Calu3 (cell line): Measurements from ENCODE around the gene CDK14. TPM values are rescaled to one million over a fixed set of nuclear protein-coding genes. Genes with fewer than 3 reads are reported as not detected.
A peak's percentile ranks its signal among the peaks of the same experiment; 100 is the strongest.

Experiments used
- BruUV-seq: library from RNA; stranded (reverse); fragments of 400-500 nt; replicated peaks from 2 replicates; lab custom pipeline; 2021; lab: Mats Ljungman, UMichigan
- CTCF ChIA-PET: fragments of 300-600 bp; sonication (Branson Sonifier 250); formaldehyde crosslinking; loops from one replicate; lab custom pipeline; 2022; ENCODE audit warnings: antibody characterized with exemption; lab: Charles Lee
- DNase-seq: peaks from one replicate; pipeline ENCODE4 v3.0.0; 2022
- H3K27ac Mint-ChIP-seq: one replicate; pipeline ENCODE4 v1.8.0; 2022; ENCODE audit warnings: mixed read lengths; ENCODE audit not compliant: unreplicated experiment
- H3K27me3 Mint-ChIP-seq: one replicate; pipeline ENCODE4 v1.8.0; 2022; ENCODE audit warnings: mixed read lengths; ENCODE audit not compliant: unreplicated experiment
- H3K36me3 Mint-ChIP-seq: one replicate; pipeline ENCODE4 v1.8.0; 2022; ENCODE audit warnings: mild to moderate bottlenecking, moderate library complexity, mixed read lengths; ENCODE audit not compliant: insufficient read depth, unreplicated experiment
- H3K4me1 Mint-ChIP-seq: one replicate; pipeline ENCODE4 v1.8.0; 2022; ENCODE audit warnings: mild to moderate bottlenecking, low read depth, mixed read lengths; ENCODE audit not compliant: unreplicated experiment
- H3K4me3 Mint-ChIP-seq: one replicate; pipeline ENCODE4 v1.8.0; 2022; ENCODE audit warnings: mild to moderate bottlenecking, low read depth, moderate library complexity, mixed read lengths; ENCODE audit not compliant: unreplicated experiment
- H3K9me3 Mint-ChIP-seq: one replicate; pipeline ENCODE4 v1.8.0; 2022; ENCODE audit warnings: low read depth, mixed read lengths; ENCODE audit not compliant: unreplicated experiment
- intact Hi-C: fragments of 100-400 bp; cut with micrococcal nuclease; formaldehyde crosslinking; loops from one replicate; pipeline ENCODE4 v1.10.0; 2022; ENCODE audit not compliant: unreplicated experiment
- total RNA-seq: library from RNA; stranded (reverse); gene quantifications from 2 replicates; pipeline ENCODE4 v1.2.3, GENCODE V29; 2022
- TF ChIP-seq, protein P1 (sequence below): fragments of 200-600 bp; IDR thresholded peaks from one replicate; pipeline ENCODE4 v1.8.0; 2022; ENCODE audit warnings: antibody characterized with exemption; ENCODE audit not compliant: unreplicated experiment

The CDK14 gene
- total RNA-seq, 1 experiment from 2014 or later, result 29.4 TPM

DNA sequence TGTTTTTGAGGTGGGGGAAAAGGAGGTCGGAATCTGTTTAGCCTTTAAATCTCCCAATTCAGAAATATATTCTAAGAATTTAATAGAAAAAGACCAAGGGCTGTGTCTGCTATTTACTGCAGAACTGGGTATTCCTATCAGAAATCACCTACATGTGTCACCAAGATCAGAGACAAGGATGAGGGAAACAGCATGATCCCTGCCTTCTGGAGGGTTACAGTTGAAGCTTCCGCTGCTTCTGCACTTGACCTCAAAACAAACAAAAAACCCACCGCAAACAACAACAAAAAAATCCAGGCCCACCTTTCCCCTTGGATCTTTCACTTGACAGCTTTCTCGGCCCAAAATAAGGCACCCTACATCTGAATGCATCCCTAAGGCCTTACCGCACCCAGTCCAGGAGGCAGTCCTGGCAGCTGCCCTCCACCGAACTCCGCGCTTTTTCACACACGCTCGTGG is 750 bp upstream of the CDK14 start:
- Mint-ChIP-seq H3K27ac (peak overlapping the region; percentile 68), H3K4me3 (peak overlapping the region; percentile 93), H3K27me3 (no peaks in the 10 kb centered on the region), H3K4me1 (peaks cover 24% of the 10 kb centered on the region), H3K9me3 (no peaks in the 10 kb centered on the region), H3K36me3 (peaks cover 30% of the 10 kb centered on the region)
- CTCF ChIA-PET, result interaction anchor here (0.5 to 1.8 kb wide), 2 partner anchors 140 to 1043 kb away, joined by 3 to 6 read pairs; no protein-coding TSS in a partner anchor
- DNase-seq, result no peak
- BruUV-seq, result no TSS peak
- TF ChIP-seq, protein P1, sequence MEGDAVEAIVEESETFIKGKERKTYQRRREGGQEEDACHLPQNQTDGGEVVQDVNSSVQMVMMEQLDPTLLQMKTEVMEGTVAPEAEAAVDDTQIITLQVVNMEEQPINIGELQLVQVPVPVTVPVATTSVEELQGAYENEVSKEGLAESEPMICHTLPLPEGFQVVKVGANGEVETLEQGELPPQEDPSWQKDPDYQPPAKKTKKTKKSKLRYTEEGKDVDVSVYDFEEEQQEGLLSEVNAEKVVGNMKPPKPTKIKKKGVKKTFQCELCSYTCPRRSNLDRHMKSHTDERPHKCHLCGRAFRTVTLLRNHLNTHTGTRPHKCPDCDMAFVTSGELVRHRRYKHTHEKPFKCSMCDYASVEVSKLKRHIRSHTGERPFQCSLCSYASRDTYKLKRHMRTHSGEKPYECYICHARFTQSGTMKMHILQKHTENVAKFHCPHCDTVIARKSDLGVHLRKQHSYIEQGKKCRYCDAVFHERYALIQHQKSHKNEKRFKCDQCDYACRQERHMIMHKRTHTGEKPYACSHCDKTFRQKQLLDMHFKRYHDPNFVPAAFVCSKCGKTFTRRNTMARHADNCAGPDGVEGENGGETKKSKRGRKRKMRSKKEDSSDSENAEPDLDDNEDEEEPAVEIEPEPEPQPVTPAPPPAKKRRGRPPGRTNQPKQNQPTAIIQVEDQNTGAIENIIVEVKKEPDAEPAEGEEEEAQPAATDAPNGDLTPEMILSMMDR, result no peak
- intact Hi-C loops, result no loop called here

DNA sequence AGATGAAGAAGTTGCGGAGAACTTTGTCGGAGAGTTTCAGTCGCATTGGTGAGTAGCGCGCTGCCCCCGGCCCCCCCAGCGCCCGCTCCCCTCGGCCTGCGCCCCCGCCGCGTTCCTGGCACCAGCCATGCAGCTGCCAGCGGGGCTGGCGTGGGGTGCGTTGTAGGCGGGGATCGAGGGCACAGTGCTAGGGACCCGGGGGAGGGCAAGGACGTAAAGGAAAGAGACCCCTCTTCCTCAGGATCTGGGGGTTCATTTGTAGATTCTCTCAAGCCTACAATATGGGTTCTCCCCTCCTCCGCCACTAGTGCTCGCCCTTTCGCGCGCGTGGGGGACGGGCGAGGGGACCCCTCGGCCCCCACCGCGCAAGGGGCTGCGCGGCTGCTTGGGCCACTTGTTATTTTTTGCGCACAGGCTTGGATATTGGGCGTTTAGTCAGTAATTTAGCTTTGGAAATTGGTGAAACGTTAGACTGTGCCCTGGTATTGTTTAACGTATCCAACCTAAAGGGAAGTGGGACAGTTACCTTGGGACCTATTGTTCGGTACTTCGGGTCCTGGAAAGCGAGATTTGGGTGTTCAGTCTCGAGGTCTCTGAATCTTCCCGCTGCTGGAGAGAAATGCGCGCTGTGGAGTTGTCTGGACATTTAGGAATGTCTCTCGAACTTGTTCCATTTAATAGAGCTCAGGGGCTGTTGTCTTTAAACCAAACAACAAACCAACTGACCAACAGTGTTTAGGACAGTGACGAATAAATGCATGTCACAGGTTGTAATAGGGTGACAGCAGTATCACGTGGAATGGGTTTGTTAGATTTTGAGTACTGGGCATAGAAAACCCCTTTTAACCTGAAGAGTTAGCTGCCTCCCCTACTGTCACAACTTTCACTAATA is 796 bp downstream of the CDK14 start:
- peak; percentile 13 for DNase-seq
- peaks cover 30% of the 10 kb centered on the region for H3K36me3 Mint-ChIP-seq
- intact Hi-C loops, result loop anchor here (2.0 kb wide), 1 partner anchor 44 kb away; no protein-coding TSS in a partner anchor
- H3K27ac Mint-ChIP-seq, result peak overlapping the region; percentile 77
- H3K27me3 Mint-ChIP-seq, result no peaks in the 10 kb centered on the region
- TF ChIP-seq, protein P1, result no peak
- no TSS peak for BruUV-seq
- CTCF ChIA-PET, result interaction anchor here (1.4 to 1.9 kb wide), 3 partner anchors 10 to 185 kb away, joined by 3 to 6 read pairs (median 5); no protein-coding TSS in a partner anchor
- H3K9me3 Mint-ChIP-seq, result no peaks in the 10 kb centered on the region
- H3K4me3 Mint-ChIP-seq, result peak overlapping the region; percentile 93
- H3K4me1 Mint-ChIP-seq, result peaks cover 18% of the 10 kb centered on the region

DNA sequence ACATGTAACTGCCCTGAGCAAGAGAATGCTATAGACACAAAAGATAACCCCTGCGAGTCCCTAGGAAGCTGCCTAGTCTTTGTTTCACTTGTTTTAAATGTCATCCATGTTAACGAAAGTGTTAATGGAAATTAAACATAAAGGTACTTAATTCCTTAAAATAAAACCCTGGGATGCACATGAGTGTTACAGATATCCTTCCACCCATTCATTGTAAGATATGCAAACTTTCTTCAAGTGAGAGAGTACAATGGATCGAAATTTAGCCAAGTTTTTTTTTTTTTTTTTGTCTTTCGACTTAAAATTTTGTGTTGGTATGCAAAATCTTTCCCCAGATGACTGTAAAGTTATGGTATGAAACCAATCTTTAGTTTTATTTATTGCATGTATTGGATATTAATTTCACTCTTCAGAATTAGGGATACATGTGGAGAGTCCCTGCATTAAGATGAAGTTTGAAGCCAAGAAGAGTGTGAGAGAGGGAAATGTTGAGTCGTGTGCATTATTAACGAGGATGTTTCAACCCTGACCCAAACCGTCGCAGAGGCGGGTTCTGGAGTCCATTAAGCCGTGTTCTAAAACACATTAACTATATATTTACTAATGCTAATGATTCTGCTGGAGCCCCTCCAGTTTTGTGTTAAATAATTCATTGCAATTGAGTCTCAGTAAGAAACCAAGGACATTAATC is 1.6 kb downstream of the CDK14 start:
- TF ChIP-seq, protein P1, result no peak
- CTCF ChIA-PET, result interaction anchor here (1.4 to 1.9 kb wide), 3 partner anchors 9 to 186 kb away, joined by 3 to 6 read pairs (median 5); no protein-coding TSS in a partner anchor
- BruUV-seq, result TSS peak; percentile 52
- DNase-seq, result no peak
- Mint-ChIP-seq H3K27me3 (no peaks in the 10 kb centered on the region), H3K36me3 (peaks cover 30% of the 10 kb centered on the region), H3K4me3 (peak overlapping the region; percentile 93), H3K9me3 (no peaks in the 10 kb centered on the region), H3K4me1 (peaks cover 16% of the 10 kb centered on the region), H3K27ac (peak overlapping the region; percentile 77)
- intact Hi-C loops, result loop anchor here (2.0 kb wide), 1 partner anchor 45 kb away; no protein-coding TSS in a partner anchor

DNA sequence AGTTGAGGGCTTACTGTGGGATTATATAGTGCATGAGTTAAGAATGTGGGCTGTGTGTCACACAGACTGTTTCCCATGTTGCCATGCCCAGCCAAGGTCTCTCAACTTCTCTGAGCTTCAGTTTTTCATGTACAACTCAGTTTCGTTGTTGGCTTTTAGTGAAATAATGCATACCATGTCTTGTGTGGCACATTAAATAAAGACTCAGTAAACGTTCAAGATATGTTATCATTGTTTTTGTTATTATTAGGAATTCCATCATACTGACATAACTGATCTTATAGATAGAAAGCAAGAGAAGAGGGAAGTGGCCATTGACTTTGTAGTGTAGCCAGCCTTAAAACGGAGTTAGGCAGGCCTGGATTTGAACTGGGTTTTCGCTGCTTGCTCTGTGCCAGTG is 2.9 kb downstream of the CDK14 start:
- peaks cover 30% of the 10 kb centered on the region for H3K36me3 Mint-ChIP-seq
- peak overlapping the region; percentile 54 for H3K27ac Mint-ChIP-seq
- peak overlapping the region; percentile 93 for H3K4me3 Mint-ChIP-seq

More for the DNA sequence above, 2.9 kb downstream of the CDK14 start:
- TF ChIP-seq, protein P1, result no peak
- H3K27me3 Mint-ChIP-seq, result no peaks in the 10 kb centered on the region
- no peaks in the 10 kb centered on the region for H3K9me3 Mint-ChIP-seq
- DNase-seq, result no peak
- CTCF ChIA-PET, result interaction anchor here (0.9 kb wide), 1 partner anchor 9 kb away, joined by 3 read pairs; no protein-coding TSS in a partner anchor
- peaks cover 16% of the 10 kb centered on the region for H3K4me1 Mint-ChIP-seq
- intact Hi-C loops, result no loop called here
- BruUV-seq, result no TSS peak
